ENCODE measurements around the gene KNOP1.

- TF ChIP-seq POLR2A (IDR thresholded peaks at IDR 0.05; ENCODE audit: low read depth, low read length) (no peak), MAX (IDR thresholded peaks at IDR 0.05; ENCODE audit: insufficient read depth, insufficient read length) (no peak), POLR2AphosphoS5 (IDR thresholded peaks at IDR 0.05; ENCODE audit: insufficient read depth, low read depth, low read length) (no peak), GATA2 (IDR thresholded peaks at IDR 0.05; ENCODE audit: insufficient read depth, insufficient read length, low read depth, low read length) (no peak), CTCF (IDR thresholded peaks at IDR 0.05; ENCODE audit: extremely low read depth in 1 of 2, insufficient read depth in 1 of 2, low read depth in 1 of 2, low read length in 2 of 2) (no peak), EZH2 (IDR thresholded peaks at IDR 0.05; ENCODE audit: borderline replicate concordance, low read depth, low read length, severe bottlenecking) (no peak)
Observed at GRCh38 chr16:19751478-19752385, 33.7 kb upstream of the KNOP1 start.

Data from endothelial cell of umbilical vein (primary cell).